ENCODE data around the gene ARL4C.

DNA sequence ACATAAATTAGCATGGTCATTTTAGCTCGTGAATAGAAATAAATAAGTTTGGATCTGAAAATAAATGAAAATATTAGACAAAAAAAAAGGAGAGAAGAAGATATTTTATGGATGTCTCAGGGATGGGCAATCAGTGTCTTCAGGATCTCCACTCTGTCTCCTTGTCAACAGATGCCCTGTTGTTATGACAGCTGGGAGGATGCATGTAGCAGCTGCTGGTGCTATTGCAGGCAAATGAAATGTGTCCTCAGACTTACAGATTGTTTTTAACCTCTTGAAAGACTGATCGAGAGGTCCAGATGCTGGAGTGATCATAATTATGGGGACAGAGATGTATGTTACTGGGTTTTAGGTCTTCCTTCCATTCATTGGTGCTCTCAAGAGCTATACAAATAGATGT, 24.7 kb upstream of the ARL4C start:
- TF ChIP-seq, protein P1, sequence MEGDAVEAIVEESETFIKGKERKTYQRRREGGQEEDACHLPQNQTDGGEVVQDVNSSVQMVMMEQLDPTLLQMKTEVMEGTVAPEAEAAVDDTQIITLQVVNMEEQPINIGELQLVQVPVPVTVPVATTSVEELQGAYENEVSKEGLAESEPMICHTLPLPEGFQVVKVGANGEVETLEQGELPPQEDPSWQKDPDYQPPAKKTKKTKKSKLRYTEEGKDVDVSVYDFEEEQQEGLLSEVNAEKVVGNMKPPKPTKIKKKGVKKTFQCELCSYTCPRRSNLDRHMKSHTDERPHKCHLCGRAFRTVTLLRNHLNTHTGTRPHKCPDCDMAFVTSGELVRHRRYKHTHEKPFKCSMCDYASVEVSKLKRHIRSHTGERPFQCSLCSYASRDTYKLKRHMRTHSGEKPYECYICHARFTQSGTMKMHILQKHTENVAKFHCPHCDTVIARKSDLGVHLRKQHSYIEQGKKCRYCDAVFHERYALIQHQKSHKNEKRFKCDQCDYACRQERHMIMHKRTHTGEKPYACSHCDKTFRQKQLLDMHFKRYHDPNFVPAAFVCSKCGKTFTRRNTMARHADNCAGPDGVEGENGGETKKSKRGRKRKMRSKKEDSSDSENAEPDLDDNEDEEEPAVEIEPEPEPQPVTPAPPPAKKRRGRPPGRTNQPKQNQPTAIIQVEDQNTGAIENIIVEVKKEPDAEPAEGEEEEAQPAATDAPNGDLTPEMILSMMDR (conservative IDR thresholded peaks at IDR 0.05 in 1 of 2, IDR thresholded peaks at IDR 0.05 in 1 of 2; ENCODE audit: extremely low read depth in 1 of 2, insufficient read depth in 1 of 2, low read depth in 1 of 2, low read length in 2 of 2), result no peak
- no peak for TF ChIP-seq EZH2 (IDR thresholded peaks at IDR 0.05; ENCODE audit: borderline replicate concordance, low read length)

Measured in mammary epithelial cell (primary cell).